ENCODE results near the gene ZSWIM1. TPM values are rescaled to one million over a fixed set of nuclear protein-coding genes. Genes with fewer than 3 reads are reported as not detected.

The ZSWIM1 gene
- total and polyA plus RNA-seq, 2 of the 4 experiments (the other 2 are of a cell fraction), result 4.2 to 10.0 TPM

GRCh38 chr20:45896641-45897161 lies 15.7 kb downstream of the ZSWIM1 start:
- TF ChIP-seq MAZ (IDR thresholded peaks at IDR 0.05; ENCODE audit: borderline replicate concordance, low read depth, low read length) (no peak), NFE2L2 (IDR thresholded peaks at IDR 0.05; ENCODE audit: low read depth, low read length) (no peak), SMC3 (IDR thresholded peaks at IDR 0.05; ENCODE audit: low read depth, low read length) (no peak), POLR2A (IDR thresholded peaks at IDR 0.05; ENCODE audit: low read depth, low read length) (no peak), CTCF (conservative IDR thresholded peaks at IDR 0.05; ENCODE audit: low read depth, low read length) (no peak), RAD21 (IDR thresholded peaks at IDR 0.05; ENCODE audit: low read length) (no peak), CEBPB (IDR thresholded peaks at IDR 0.05; ENCODE audit: low read depth, low read length) (no peak), FOS (IDR thresholded peaks at IDR 0.05; ENCODE audit: low read depth, low read length) (no peak)
- H4K91ac ChIP-seq (ENCODE audit: insufficient read depth, low read depth, low read length), result no peak overlapping the region
- H4K5ac ChIP-seq (ENCODE audit: low read depth, low read length), result no peak overlapping the region
- H3K56ac ChIP-seq (ENCODE audit: extremely low read depth, insufficient read depth, low read length), result no peak overlapping the region
- no peak overlapping the region for H3K4me2 ChIP-seq (ENCODE audit: low read depth, low read length)
- H2BK20ac ChIP-seq (ENCODE audit: low read depth, low read length), result no peak overlapping the region
- no peak overlapping the region for H2BK120ac ChIP-seq (ENCODE audit: low read depth, low read length)
- in situ Hi-C loops (cut with MboI; ENCODE audit: low sequenced_read_pairs), result no loop called here
- no TSS peak for BruUV-seq (replicated peaks)
- 0 out of 2 replicates have a peak, but pooled peaks cover 2% of the 10 kb centered on the region for H3K9me1 ChIP-seq (ENCODE audit: insufficient read depth, low read length)
- H3K9ac ChIP-seq (ENCODE audit: low read depth, low read length), result no peak overlapping the region
- DNase-seq, result no peak
- 0 out of 2 replicates have a peak, but pooled peaks cover 8% of the 10 kb centered on the region for H4K20me1 ChIP-seq (ENCODE audit: insufficient read depth, low read length)
- no peak overlapping the region for H2BK5ac ChIP-seq (ENCODE audit: low read depth, low read length, poor library complexity, severe bottlenecking)
- no peaks in the 10 kb centered on the region for H3K27me3 ChIP-seq (ENCODE audit: control insufficient read depth, insufficient read depth, low read length)
- peaks cover 14 to 32% of the 10 kb centered on the region in 2 experiments for H3K79me1 ChIP-seq (ENCODE audit: low read depth in 1 of 2, low read length in 2 of 2)
- no peak overlapping the region for H2AK5ac ChIP-seq (ENCODE audit: low read depth, low read length)
- peaks cover 3% of the 10 kb centered on the region; the same call in 1 of the 2 replicates for H3K4me1 ChIP-seq (ENCODE audit: control insufficient read depth, insufficient read depth, low read length)
- dilution Hi-C loops (cut with HindIII; ENCODE audit: low sequenced_read_pairs, unreplicated experiment), result no loop called here
- no peak for ATAC-seq (ENCODE audit: low read depth)
- 96% methylated on average over 4 of the region's 14 CpGs; no CpG with 5 or more reads in 1 of the 2 experiments for WGBS, 2 experiments (ENCODE audit: extremely low coverage in 2 of 2, insufficient read length in 1 of 2)
- H3K18ac ChIP-seq (ENCODE audit: low read depth, low read length), result no peak overlapping the region
- H3K4me3 ChIP-seq (ENCODE audit: insufficient read depth, low read depth, low read length), result no peak overlapping the region
- H2BK15ac ChIP-seq (ENCODE audit: low read depth, low read length), result no peak overlapping the region
- H3K14ac ChIP-seq (replicated peaks; ENCODE audit: low read depth, low read length), result no peak overlapping the region
- ChIA-PET CTCF (no interaction called here), POLR2A (ENCODE audit: unreplicated experiment) (interaction anchor here (1.1 kb wide), 1 partner anchor 9 kb away, joined by 6 read pairs; no protein-coding TSS in a partner anchor)
- no peak overlapping the region for H2AFZ ChIP-seq (replicated peaks; ENCODE audit: low read length, poor library complexity)
- H3K27ac ChIP-seq (ENCODE audit: insufficient read depth, low read length), result no peak overlapping the region
- H2AK9ac ChIP-seq (replicated peaks; ENCODE audit: low read depth, low read length, poor library complexity), result no peak overlapping the region
- no peak overlapping the region for H3K23ac ChIP-seq (ENCODE audit: low read depth, low read length)
- H4K8ac ChIP-seq (ENCODE audit: low read depth in 2 of 2, low read length in 2 of 2), result no peak overlapping the region
- H3K36me3 ChIP-seq (ENCODE audit: control insufficient read depth, insufficient read depth, low read length), result peaks cover 59% of the 10 kb centered on the region
- intact Hi-C loops (cut with micrococcal nuclease), result no loop called here
- H3K4ac ChIP-seq (ENCODE audit: low read depth, low read length), result no peak overlapping the region
- H3K9me3 ChIP-seq (ENCODE audit: control insufficient read depth, insufficient read depth, low read length), result no peaks in the 10 kb centered on the region
